SU-DHL-6 (cell line): ENCODE data around the gene ACTN4.

Source experiments
- H2AFZ ChIP-seq: fragments of 200-600 bp; sonication (generic); 2 replicates; pipeline ENCODE4 v1.6.1; 2014; ENCODE audit warnings: low read depth, mild to moderate bottlenecking, moderate library complexity, mixed read lengths, antibody characterized with exemption, low read length; ENCODE audit not compliant: severe bottlenecking
- H3F3A ChIP-seq: fragments of 200-600 bp; shearing (Covaris generic); 2 replicates; pipeline ENCODE4 v1.6.0; 2016; ENCODE audit warnings: antibody characterized with exemption, mild to moderate bottlenecking; ENCODE audit not compliant: insufficient read depth
- H3K27ac ChIP-seq: fragments of 200-600 bp; sonication (generic); 2 replicates; pipeline ENCODE4 v1.5.1; 2016; ENCODE audit warnings: low read depth, mild to moderate bottlenecking, low read length, moderate library complexity, mixed read lengths
- H3K27me3 ChIP-seq: fragments of 200-600 bp; sonication (generic), shearing (Covaris generic); 2 replicates; pipeline ENCODE4 v1.6.0; 2014; ENCODE audit warnings: mild to moderate bottlenecking, low read length
- H3K36me3 ChIP-seq: fragments of 200-600 bp; sonication (generic); 2 replicates; pipeline ENCODE4 v1.6.1; 2014; ENCODE audit warnings: mild to moderate bottlenecking, low read length, mixed read lengths
- H3K4me2 ChIP-seq: fragments of 300-600, 200-600 bp; shearing (Covaris generic), sonication (generic); 2 replicates; pipeline ENCODE4 v1.6.0; 2014; ENCODE audit warnings: low read length, low read depth, mild to moderate bottlenecking; ENCODE audit not compliant: poor library complexity, severe bottlenecking
- H3K4me3 ChIP-seq: fragments of 200-600 bp; sonication (generic); 2 replicates; pipeline ENCODE4 v1.5.1; 2014; ENCODE audit warnings: antibody characterized with exemption, low read length, mild to moderate bottlenecking, mixed read lengths; ENCODE audit not compliant: insufficient read depth, poor library complexity, severe bottlenecking
- H3K79me2 ChIP-seq: fragments of 200-600 bp; sonication (generic); 2 replicates; pipeline ENCODE4 v1.6.1; 2014; ENCODE audit warnings: mild to moderate bottlenecking, low read length, moderate library complexity; ENCODE audit not compliant: insufficient read depth
- H3K9ac ChIP-seq: fragments of 200-600 bp; sonication (generic); 2 replicates; pipeline ENCODE4 v1.7.0; 2014; ENCODE audit warnings: mild to moderate bottlenecking, low read length
- H3K9me2 ChIP-seq: fragments of 200-600 bp; sonication (generic); replicated peaks from 2 replicates; pipeline ENCODE4 v1.6.1; 2014; ENCODE audit warnings: low read length; ENCODE audit not compliant: insufficient read depth
- H3K9me3 ChIP-seq: fragments of 200-600 bp; sonication (generic); 2 replicates; pipeline ENCODE4 v1.6.1; 2014; ENCODE audit warnings: low read length, mixed read lengths; ENCODE audit not compliant: insufficient read depth
- H4K20me1 ChIP-seq: fragments of 200-600 bp; sonication (generic); 2 replicates; pipeline ENCODE4 v1.6.1; 2014; ENCODE audit warnings: low read depth, mild to moderate bottlenecking, antibody characterized with exemption, low read length, moderate library complexity, mixed read lengths
- EZH2phosphoT487 ChIP-seq: fragments of 200-600 bp; sonication (generic), shearing (Covaris generic); conservative IDR thresholded peaks from 2 replicates; pipeline ENCODE4 v1.6.1; 2018; ENCODE audit warnings: mild to moderate bottlenecking, antibody characterized with exemption, low read length, moderate library complexity, mixed read lengths
- TF ChIP-seq, protein P1 (sequence below): fragments of 200-600 bp; sonication (generic); IDR thresholded peaks from one replicate; pipeline ENCODE4 v1.5.1; 2017; ENCODE audit warnings: antibody characterized with exemption, mild to moderate bottlenecking, low read length, moderate library complexity; ENCODE audit not compliant: insufficient read depth, poor library complexity, severe bottlenecking

Gene ACTN4

DNA sequence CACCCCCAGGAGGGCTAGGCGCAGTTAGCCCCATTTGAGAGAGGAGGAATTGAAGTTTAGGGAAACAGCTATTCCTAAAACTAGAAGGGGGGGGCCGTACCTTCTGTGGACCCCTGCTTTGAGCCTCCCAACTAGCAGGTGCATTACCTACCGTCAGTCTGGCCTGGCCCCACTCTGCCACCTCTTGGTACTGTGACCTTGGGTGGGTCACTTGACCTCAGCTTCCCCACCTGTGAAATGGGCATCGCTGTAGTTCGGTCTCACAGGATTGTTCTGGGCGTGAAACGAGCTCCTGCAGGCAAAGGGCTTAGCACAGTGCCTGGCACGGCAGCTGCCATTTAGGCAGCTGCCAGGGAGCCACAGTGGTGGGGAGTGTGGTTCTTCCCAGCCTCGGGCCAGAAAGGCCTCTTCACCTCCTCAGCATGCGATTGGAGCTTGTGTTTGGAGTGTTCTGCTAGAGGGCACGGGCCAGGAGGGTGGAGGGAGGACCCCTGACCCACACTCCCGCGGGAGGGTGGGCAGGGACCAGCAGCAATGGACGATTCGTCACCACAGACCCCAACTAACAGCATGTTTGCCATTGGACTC, 64.8 kb downstream of the ACTN4 start:
- Histone ChIP-seq H3K27ac (no peak overlapping the region), H2AFZ (no peak overlapping the region), H3K9me2 (no peaks in the 10 kb centered on the region), H3K27me3 (no peaks in the 10 kb centered on the region), H4K20me1 (no peaks in the 10 kb centered on the region), H3K4me3 (no peak overlapping the region), H3K9me3 (no peaks in the 10 kb centered on the region), H3K79me2 (no peaks in the 10 kb centered on the region), H3F3A (no peaks in the 10 kb centered on the region), H3K36me3 (no peaks in the 10 kb centered on the region), H3K9ac (no peak overlapping the region), H3K4me2 (no peak overlapping the region)
- TF ChIP-seq, protein P1, sequence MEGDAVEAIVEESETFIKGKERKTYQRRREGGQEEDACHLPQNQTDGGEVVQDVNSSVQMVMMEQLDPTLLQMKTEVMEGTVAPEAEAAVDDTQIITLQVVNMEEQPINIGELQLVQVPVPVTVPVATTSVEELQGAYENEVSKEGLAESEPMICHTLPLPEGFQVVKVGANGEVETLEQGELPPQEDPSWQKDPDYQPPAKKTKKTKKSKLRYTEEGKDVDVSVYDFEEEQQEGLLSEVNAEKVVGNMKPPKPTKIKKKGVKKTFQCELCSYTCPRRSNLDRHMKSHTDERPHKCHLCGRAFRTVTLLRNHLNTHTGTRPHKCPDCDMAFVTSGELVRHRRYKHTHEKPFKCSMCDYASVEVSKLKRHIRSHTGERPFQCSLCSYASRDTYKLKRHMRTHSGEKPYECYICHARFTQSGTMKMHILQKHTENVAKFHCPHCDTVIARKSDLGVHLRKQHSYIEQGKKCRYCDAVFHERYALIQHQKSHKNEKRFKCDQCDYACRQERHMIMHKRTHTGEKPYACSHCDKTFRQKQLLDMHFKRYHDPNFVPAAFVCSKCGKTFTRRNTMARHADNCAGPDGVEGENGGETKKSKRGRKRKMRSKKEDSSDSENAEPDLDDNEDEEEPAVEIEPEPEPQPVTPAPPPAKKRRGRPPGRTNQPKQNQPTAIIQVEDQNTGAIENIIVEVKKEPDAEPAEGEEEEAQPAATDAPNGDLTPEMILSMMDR = no peak
- TF ChIP-seq EZH2phosphoT487 = no peak

- TF ChIP-seq, protein P1 = no peak
- no peak for TF ChIP-seq EZH2phosphoT487
- Histone ChIP-seq H3K9ac (no peak overlapping the region), H4K20me1 (no peaks in the 10 kb centered on the region), H3K36me3 (no peaks in the 10 kb centered on the region), H3K79me2 (no peaks in the 10 kb centered on the region), H3K27ac (no peak overlapping the region), H3K27me3 (no peaks in the 10 kb centered on the region), H3K4me3 (no peak overlapping the region), H3K4me2 (no peak overlapping the region), H3K9me2 (no peaks in the 10 kb centered on the region), H3K9me3 (no peaks in the 10 kb centered on the region), H3F3A (no peaks in the 10 kb centered on the region), H2AFZ (no peak overlapping the region)
These were observed 65.8 kb downstream of the ACTN4 start for GRCh38 chr19:38713227-38713649.

GRCh38 chr19:38713865-38714264, 66.4 kb downstream of the ACTN4 start:
- H3K79me2 ChIP-seq = no peaks in the 10 kb centered on the region
- H3K36me3 ChIP-seq = no peaks in the 10 kb centered on the region
- H2AFZ ChIP-seq = no peak overlapping the region
- no peak overlapping the region for H3K9ac ChIP-seq
- H3K4me2 ChIP-seq = no peak overlapping the region
- TF ChIP-seq, protein P1 = no peak
- H4K20me1 ChIP-seq = no peaks in the 10 kb centered on the region
- H3K27me3 ChIP-seq = no peaks in the 10 kb centered on the region
- no peaks in the 10 kb centered on the region for H3F3A ChIP-seq
- H3K4me3 ChIP-seq = no peak overlapping the region
- no peaks in the 10 kb centered on the region for H3K9me3 ChIP-seq
- no peaks in the 10 kb centered on the region for H3K9me2 ChIP-seq
- H3K27ac ChIP-seq = no peak overlapping the region
